ENCODE results near the gene SORL1. TPM values are rescaled to one million over a fixed set of nuclear protein-coding genes. Genes with fewer than 3 reads are reported as not detected.
"Not testable (repeated sequence)": the region's sequence is repeated elsewhere in the genome, so short reads cannot be mapped to it uniquely, and the experiment has no call there.

Gene SORL1, protein sequence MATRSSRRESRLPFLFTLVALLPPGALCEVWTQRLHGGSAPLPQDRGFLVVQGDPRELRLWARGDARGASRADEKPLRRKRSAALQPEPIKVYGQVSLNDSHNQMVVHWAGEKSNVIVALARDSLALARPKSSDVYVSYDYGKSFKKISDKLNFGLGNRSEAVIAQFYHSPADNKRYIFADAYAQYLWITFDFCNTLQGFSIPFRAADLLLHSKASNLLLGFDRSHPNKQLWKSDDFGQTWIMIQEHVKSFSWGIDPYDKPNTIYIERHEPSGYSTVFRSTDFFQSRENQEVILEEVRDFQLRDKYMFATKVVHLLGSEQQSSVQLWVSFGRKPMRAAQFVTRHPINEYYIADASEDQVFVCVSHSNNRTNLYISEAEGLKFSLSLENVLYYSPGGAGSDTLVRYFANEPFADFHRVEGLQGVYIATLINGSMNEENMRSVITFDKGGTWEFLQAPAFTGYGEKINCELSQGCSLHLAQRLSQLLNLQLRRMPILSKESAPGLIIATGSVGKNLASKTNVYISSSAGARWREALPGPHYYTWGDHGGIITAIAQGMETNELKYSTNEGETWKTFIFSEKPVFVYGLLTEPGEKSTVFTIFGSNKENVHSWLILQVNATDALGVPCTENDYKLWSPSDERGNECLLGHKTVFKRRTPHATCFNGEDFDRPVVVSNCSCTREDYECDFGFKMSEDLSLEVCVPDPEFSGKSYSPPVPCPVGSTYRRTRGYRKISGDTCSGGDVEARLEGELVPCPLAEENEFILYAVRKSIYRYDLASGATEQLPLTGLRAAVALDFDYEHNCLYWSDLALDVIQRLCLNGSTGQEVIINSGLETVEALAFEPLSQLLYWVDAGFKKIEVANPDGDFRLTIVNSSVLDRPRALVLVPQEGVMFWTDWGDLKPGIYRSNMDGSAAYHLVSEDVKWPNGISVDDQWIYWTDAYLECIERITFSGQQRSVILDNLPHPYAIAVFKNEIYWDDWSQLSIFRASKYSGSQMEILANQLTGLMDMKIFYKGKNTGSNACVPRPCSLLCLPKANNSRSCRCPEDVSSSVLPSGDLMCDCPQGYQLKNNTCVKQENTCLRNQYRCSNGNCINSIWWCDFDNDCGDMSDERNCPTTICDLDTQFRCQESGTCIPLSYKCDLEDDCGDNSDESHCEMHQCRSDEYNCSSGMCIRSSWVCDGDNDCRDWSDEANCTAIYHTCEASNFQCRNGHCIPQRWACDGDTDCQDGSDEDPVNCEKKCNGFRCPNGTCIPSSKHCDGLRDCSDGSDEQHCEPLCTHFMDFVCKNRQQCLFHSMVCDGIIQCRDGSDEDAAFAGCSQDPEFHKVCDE (N-terminal part only)
- 38.3 TPM for total RNA-seq

DNA sequence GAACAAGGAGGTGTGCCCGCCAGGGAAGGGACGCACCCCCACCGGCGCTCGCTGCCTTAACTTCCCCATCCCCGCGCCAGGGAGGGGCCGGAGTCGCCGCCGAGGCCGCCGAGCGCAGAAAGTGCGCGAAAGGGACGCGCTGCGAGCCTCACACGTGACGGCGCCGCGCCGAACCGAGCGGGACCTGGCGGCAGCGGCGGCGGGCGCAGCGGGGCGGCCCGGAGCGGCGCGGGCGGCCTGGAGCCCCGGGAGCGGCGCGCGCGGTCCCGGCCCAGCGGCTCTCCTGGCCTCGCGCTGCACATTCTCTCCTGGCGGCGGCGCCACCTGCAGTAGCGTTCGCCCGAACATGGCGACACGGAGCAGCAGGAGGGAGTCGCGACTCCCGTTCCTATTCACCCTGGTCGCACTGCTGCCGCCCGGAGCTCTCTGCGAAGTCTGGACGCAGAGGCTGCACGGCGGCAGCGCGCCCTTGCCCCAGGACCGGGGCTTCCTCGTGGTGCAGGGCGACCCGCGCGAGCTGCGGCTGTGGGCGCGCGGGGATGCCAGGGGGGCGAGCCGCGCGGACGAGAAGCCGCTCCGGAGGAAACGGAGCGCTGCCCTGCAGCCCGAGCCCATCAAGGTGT, at the start of gene SORL1:
Gene SORL1 (plus strand): TSS at position 329 of the 623 bp plus-strand sequence. CDS start 18 bp downstream, at position 347.
- Histone ChIP-seq H3K4me1 (peaks cover 35% of the 10 kb centered on the region), H3K27me3 (no peaks in the 10 kb centered on the region), H3K36me3 (no peaks in the 10 kb centered on the region), H3K9me3 (no peaks in the 10 kb centered on the region), H3K27ac (peak within 1 kb of the TSS; percentile 77), H3K4me3 (peak within 1 kb of the TSS; percentile 69 to 83)
- TF ChIP-seq, protein P1, sequence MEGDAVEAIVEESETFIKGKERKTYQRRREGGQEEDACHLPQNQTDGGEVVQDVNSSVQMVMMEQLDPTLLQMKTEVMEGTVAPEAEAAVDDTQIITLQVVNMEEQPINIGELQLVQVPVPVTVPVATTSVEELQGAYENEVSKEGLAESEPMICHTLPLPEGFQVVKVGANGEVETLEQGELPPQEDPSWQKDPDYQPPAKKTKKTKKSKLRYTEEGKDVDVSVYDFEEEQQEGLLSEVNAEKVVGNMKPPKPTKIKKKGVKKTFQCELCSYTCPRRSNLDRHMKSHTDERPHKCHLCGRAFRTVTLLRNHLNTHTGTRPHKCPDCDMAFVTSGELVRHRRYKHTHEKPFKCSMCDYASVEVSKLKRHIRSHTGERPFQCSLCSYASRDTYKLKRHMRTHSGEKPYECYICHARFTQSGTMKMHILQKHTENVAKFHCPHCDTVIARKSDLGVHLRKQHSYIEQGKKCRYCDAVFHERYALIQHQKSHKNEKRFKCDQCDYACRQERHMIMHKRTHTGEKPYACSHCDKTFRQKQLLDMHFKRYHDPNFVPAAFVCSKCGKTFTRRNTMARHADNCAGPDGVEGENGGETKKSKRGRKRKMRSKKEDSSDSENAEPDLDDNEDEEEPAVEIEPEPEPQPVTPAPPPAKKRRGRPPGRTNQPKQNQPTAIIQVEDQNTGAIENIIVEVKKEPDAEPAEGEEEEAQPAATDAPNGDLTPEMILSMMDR (IDR thresholded peaks at IDR 0.05), result peak; percentile 7 to 59 (median 46)
- no peak for TF ChIP-seq POLR2A (IDR thresholded peaks at IDR 0.05)
- intact Hi-C loops (cut with DNase I), result no loop called here
- no peak for DNase-seq (ENCODE audit: extremely low spot score in 2 of 2)

DNA sequence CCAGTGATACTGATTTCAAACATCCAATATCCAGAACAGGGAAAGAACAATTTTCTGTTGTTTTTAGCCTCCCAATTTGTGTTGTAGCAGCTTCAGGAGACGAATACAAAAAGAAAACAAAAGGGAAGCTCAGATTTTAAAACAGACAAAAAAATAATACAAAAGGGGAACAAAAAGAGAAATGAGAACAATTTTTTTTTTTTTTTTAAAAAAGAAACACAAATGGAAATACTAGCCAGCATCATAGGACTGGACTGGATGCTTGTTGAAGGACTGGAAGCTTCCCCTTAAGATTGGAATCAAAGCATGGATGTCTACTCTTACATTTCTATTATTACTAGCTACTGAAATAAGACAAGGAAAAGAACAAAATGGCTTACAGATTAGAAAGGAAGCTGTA, 46.5 kb upstream of the SORL1 start:
- Histone ChIP-seq H3K27ac (no peak overlapping the region), H3K27me3 (no peaks in the 10 kb centered on the region), H3K4me3 (no peak overlapping the region), H3K9me3 (no peaks in the 10 kb centered on the region), H3K4me1 (no peaks in the 10 kb centered on the region), H3K36me3 (no peaks in the 10 kb centered on the region)
- no peak for DNase-seq (ENCODE audit: extremely low spot score in 2 of 2)
- TF ChIP-seq POLR2A (IDR thresholded peaks at IDR 0.05) (no peak), POLR2AphosphoS5 (IDR thresholded peaks at IDR 0.05; ENCODE audit: insufficient read depth in 1 of 2, low read depth in 1 of 2) (no peak)
- TF ChIP-seq, protein P1 (IDR thresholded peaks at IDR 0.05), result no peak
- intact Hi-C loops (cut with DNase I), result no loop called here

DNA sequence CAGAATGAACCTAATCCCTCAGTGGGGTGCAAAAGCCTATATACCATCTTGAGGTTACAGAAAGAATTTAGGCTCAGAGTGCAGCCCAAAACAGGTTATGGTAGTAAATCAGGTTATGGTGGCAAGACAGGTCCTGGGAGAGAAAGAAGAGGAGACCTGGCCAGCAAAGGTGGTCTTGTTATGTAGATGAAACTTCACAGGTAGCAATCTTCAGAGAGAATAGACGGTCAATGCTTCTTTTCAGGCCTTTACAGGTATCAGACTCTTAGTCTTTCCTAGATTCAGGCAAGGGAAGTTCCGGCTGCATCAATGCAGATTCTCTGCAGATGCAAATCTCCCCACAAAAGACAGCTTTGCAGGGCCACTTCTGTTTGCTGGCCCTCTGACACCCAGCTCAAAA, 45.8 kb upstream of the SORL1 start:
- TF ChIP-seq POLR2AphosphoS5 (IDR thresholded peaks at IDR 0.05; ENCODE audit: insufficient read depth in 1 of 2, low read depth in 1 of 2) (no peak), POLR2A (IDR thresholded peaks at IDR 0.05) (no peak)
- TF ChIP-seq, protein P1 (IDR thresholded peaks at IDR 0.05), result no peak
- intact Hi-C loops (cut with DNase I), result no loop called here
- Histone ChIP-seq H3K9me3 (no peaks in the 10 kb centered on the region), H3K36me3 (no peaks in the 10 kb centered on the region), H3K27me3 (no peaks in the 10 kb centered on the region), H3K27ac (no peak overlapping the region), H3K4me1 (no peaks in the 10 kb centered on the region), H3K4me3 (no peak overlapping the region)
- DNase-seq (ENCODE audit: extremely low spot score in 2 of 2), result no peak

DNA sequence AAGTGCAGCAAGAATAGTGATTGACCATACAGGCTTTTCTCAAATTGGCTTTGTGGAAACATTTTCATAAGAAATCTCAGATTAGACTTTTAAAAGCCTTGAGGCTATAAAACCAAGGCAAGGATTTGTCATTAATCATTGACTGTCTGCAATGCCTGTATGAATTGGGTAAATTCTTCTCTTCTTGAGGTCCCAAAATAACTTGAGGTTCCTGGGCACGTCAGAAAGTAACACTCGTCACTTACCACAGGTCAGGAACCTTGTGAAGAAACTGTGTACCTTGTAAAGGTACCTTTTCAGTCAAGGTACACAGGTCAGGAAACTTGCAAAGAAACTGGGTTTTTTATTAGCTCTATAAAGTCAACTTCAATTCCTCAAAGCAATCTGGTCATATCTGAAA, 43.3 kb upstream of the SORL1 start:
- no peak for DNase-seq (ENCODE audit: extremely low spot score in 2 of 2)
- Histone ChIP-seq H3K27me3 (no peaks in the 10 kb centered on the region), H3K4me3 (no peak overlapping the region), H3K27ac (no peak overlapping the region), H3K9me3 (no peaks in the 10 kb centered on the region), H3K36me3 (no peaks in the 10 kb centered on the region), H3K4me1 (no peaks in the 10 kb centered on the region)
- no peak for TF ChIP-seq POLR2A (IDR thresholded peaks at IDR 0.05)
- TF ChIP-seq POLR2AphosphoS5 (IDR thresholded peaks at IDR 0.05; ENCODE audit: insufficient read depth in 1 of 2, low read depth in 1 of 2), result no peak
- TF ChIP-seq, protein P1 (IDR thresholded peaks at IDR 0.05), result no peak
- intact Hi-C loops (cut with DNase I), result no loop called here

DNA sequence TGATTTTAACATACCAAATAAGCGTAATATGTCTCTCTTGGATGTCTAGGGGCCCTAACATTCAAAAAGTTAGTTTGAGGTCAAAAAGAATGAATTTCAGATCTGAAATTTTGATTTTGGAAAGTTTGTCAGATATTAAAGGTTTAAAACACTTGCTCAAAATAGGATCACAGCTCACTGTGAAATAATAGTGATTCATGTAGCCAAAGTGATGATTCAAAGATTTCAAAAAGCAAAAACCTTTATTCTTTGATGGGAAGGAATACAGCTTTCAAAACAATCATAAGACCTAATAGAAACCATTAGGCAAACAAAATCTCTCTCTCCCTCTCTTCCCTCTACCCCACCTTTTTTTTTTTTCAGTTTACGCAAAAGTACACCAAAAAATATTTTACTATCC, 42.1 kb upstream of the SORL1 start:
- H3K4me1 ChIP-seq; H3K4me3 ChIP-seq; H3K27ac ChIP-seq; H3K27me3 ChIP-seq; intact Hi-C loops (cut with DNase I); H3K9me3 ChIP-seq; H3K36me3 ChIP-seq; DNase-seq (ENCODE audit: extremely low spot score in 2 of 2): not testable (repeated sequence)

DNA sequence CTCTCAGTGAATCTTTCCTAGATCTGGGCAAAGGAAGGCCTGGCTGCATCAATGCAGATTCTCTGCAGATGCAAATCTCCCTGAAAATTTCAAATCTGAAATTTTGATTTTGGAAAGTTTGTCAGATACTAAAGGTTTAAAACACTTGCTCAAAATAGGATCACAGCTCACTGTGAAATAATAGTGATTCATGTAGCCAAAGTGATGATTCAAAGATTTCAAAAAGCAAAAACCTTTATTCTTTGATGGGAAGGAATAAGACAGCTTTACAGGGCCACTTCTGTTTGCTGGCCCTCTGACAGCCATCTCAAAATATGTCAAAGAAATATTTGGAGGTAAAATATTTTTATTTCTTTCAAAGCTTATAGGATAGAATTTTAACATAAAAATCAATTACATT, 40.8 kb upstream of the SORL1 start:
- H3K36me3 ChIP-seq; H3K27me3 ChIP-seq; H3K4me1 ChIP-seq; H3K9me3 ChIP-seq; intact Hi-C loops (cut with DNase I); H3K4me3 ChIP-seq; H3K27ac ChIP-seq; DNase-seq (ENCODE audit: extremely low spot score in 2 of 2): not testable (repeated sequence)
